HEK293 (cell line): Measurements from ENCODE around the gene KIF2C.

Source experiments
- BCL11B ChIP-seq: fragments of 450-650 bp; formaldehyde crosslinking; IDR thresholded peaks from 2 replicates; pipeline ENCODE4 v1.5.1; 2016; ENCODE audit warnings: low read depth, missing biosample characterization, missing genetic modification characterization
- ZIC2 ChIP-seq: fragments of 450-650 bp; formaldehyde crosslinking; IDR thresholded peaks from 2 replicates; pipeline ENCODE4 v1.5.1; 2016; ENCODE audit warnings: missing biosample characterization, missing genetic modification characterization
- ZNF707 ChIP-seq: fragments of 450-650 bp; formaldehyde crosslinking; IDR thresholded peaks from 2 replicates; pipeline ENCODE4 v1.5.1; 2016; ENCODE audit warnings: missing biosample characterization, missing genetic modification characterization
- TF ChIP-seq, protein P1 (sequence below): fragments of 450-650 bp; formaldehyde crosslinking; IDR thresholded peaks from 2 replicates; pipeline ENCODE4 v1.5.1; 2017; ENCODE audit warnings: missing biosample characterization, missing genetic modification characterization
- TF ChIP-seq, protein P2 (sequence below): fragments of 450-650 bp; formaldehyde crosslinking; IDR thresholded peaks from 2 replicates; pipeline ENCODE4 v1.5.1; 2016; ENCODE audit warnings: missing biosample characterization, missing genetic modification characterization, borderline replicate concordance

Gene KIF2C

DNA sequence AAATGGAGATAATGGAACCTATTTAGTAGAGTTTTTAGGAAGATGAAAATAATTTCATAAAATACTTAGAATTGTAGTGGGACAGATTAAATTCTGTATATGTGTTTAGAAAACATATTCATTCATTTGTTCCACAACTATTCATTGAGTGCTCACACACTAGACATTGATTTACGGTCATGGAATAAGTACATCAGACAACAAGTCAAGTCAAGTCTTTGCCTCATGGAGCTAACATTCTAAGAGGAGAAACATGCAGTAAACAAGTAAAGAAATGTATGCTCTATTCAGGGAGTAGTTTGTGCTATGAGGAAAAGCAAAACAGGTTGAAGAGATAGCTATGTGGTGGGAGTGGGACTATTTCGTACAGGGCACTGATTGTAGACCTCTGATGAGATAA is 77.7 kb downstream of the KIF2C start (continued):
- TF ChIP-seq, protein P1, sequence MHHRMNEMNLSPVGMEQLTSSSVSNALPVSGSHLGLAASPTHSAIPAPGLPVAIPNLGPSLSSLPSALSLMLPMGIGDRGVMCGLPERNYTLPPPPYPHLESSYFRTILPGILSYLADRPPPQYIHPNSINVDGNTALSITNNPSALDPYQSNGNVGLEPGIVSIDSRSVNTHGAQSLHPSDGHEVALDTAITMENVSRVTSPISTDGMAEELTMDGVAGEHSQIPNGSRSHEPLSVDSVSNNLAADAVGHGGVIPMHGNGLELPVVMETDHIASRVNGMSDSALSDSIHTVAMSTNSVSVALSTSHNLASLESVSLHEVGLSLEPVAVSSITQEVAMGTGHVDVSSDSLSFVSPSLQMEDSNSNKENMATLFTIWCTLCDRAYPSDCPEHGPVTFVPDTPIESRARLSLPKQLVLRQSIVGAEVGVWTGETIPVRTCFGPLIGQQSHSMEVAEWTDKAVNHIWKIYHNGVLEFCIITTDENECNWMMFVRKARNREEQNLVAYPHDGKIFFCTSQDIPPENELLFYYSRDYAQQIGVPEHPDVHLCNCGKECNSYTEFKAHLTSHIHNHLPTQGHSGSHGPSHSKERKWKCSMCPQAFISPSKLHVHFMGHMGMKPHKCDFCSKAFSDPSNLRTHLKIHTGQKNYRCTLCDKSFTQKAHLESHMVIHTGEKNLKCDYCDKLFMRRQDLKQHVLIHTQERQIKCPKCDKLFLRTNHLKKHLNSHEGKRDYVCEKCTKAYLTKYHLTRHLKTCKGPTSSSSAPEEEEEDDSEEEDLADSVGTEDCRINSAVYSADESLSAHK (tag by site-specific recombination): no peak
- TF ChIP-seq, protein P2, sequence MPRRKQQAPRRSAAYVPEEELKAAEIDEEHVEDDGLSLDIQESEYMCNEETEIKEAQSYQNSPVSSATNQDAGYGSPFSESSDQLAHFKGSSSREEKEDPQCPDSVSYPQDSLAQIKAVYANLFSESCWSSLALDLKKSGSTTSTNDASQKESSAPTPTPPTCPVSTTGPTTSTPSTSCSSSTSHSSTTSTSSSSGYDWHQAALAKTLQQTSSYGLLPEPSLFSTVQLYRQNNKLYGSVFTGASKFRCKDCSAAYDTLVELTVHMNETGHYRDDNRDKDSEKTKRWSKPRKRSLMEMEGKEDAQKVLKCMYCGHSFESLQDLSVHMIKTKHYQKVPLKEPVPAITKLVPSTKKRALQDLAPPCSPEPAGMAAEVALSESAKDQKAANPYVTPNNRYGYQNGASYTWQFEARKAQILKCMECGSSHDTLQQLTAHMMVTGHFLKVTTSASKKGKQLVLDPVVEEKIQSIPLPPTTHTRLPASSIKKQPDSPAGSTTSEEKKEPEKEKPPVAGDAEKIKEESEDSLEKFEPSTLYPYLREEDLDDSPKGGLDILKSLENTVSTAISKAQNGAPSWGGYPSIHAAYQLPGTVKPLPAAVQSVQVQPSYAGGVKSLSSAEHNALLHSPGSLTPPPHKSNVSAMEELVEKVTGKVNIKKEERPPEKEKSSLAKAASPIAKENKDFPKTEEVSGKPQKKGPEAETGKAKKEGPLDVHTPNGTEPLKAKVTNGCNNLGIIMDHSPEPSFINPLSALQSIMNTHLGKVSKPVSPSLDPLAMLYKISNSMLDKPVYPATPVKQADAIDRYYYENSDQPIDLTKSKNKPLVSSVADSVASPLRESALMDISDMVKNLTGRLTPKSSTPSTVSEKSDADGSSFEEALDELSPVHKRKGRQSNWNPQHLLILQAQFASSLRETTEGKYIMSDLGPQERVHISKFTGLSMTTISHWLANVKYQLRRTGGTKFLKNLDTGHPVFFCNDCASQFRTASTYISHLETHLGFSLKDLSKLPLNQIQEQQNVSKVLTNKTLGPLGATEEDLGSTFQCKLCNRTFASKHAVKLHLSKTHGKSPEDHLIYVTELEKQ (tag by site-specific recombination): no peak
- TF ChIP-seq ZNF707 (tag by site-specific recombination): no peak
- no peak for TF ChIP-seq BCL11B (tag by site-specific recombination)
- TF ChIP-seq ZIC2 (tag by site-specific recombination): no peak
